Neutrophil (primary cell): Measurements from ENCODE around the gene WDR55.

Experiments used
- H3K27ac ChIP-seq: fragments of 200-600 bp; sonication (generic); 2 replicates; pipeline ENCODE4 v1.5.1; 2016; ENCODE audit warnings: mild to moderate bottlenecking, moderate library complexity
- H3K27me3 ChIP-seq: fragments of 200-600 bp; sonication (generic); 2 replicates; pipeline ENCODE4 v1.6.0; 2016; ENCODE audit warnings: mild to moderate bottlenecking
- H3K36me3 ChIP-seq: fragments of 200-600 bp; sonication (generic); 2 replicates; pipeline ENCODE4 v1.5.1; 2017
- H3K4me1 ChIP-seq, 2 experiments: fragments of 200-600 bp in 1 of 2; sonication (generic) in 1 of 2; 1 replicate in 1 of 2; 2 replicates in 1 of 2; pipeline versions ENCODE4 v1.5.1 to v1.6.1; 2013 to 2016; ENCODE audit warnings: low read depth in 1 of 2, low read length in 1 of 2, mild to moderate bottlenecking in 1 of 2, moderate library complexity in 1 of 2; ENCODE audit not compliant: control insufficient read depth in 1 of 2, insufficient read depth in 1 of 2
- H3K4me3 ChIP-seq, 2 experiments: fragments of 200-600 bp in 1 of 2; sonication (generic) in 1 of 2; 1 replicate in 1 of 2; 2 replicates in 1 of 2; pipeline ENCODE4 v1.5.1; 2013 to 2016; ENCODE audit warnings: low read depth in 1 of 2, low read length in 1 of 2, mild to moderate bottlenecking in 1 of 2, moderate library complexity in 1 of 2
- H3K9me3 ChIP-seq: fragments of 200-600 bp; sonication (generic); 2 replicates; pipeline ENCODE4 v1.5.1; 2016
- CTCF ChIP-seq: fragments of 200-600 bp; sonication (generic); IDR thresholded peaks from 2 replicates; pipeline ENCODE4 v1.5.1; 2016; ENCODE audit warnings: antibody characterized with exemption

WDR55 gene

DNA sequence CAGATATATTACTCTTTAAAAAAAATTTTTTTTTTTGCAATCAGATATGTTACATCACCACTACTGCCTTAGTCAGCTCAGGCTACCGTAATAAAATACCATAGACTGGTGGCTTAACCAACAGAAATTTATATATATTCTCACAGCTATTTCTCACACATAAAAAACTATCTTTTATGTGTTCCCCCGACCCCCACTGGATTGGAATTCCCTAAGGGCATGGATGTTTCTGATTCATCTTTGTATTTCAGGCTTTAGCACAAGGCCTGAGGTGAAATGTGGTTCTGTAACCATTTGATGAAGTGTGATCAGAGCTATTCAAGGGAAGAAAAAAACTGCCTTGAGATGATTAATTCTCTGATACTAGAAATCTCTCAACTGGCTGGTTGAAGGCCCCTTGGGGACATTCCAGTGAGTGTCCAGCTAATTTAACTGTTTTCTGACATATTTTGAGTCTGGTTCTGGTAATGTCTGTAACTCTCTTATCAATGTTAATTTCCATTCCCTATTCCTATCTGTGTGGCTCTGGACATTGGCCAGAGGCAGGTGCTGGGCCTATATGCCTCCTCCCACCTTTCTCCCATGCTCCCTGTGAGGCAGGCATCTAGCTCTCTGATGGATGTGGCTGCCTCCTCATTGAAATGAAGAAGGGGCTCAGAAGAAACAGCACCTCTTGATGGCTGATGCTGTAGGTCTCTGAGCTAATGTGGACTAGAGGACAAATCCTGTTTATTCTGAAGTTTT is 34.2 kb upstream of the WDR55 start:
- Histone ChIP-seq H3K4me1 (peaks cover 67 to 71% of the 10 kb centered on the region in 2 experiments), H3K9me3 (no peaks in the 10 kb centered on the region), H3K27me3 (no peaks in the 10 kb centered on the region), H3K36me3 (no peaks in the 10 kb centered on the region), H3K27ac (peak overlapping the region; percentile 99), H3K4me3 (peak overlapping the region; percentile 96 to 99)
- no peak for TF ChIP-seq CTCF

DNA sequence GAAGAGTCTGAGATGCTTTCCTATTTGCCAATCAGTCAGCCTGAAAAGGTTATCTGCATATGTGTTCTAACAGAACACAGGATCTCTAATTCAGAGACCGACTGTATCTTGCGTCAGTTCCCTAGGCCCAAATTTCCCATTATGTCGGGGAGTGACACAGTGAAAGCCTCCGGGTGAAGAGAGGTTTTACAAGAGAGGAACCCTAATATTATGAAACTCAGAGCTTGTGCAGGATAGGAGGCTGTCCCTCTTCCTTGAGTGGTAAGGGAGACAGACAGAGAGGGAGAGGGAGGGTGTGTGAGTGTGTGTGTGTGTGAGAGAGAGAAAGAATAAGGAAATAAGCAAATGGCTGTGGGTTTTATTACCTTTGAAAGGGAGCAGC is 33.7 kb upstream of the WDR55 start:
- Histone ChIP-seq H3K9me3 (no peaks in the 10 kb centered on the region), H3K4me1 (peaks cover 70 to 77% of the 10 kb centered on the region in 2 experiments), H3K4me3 (peak overlapping the region; percentile 96 to 99), H3K36me3 (no peaks in the 10 kb centered on the region), H3K27ac (peak overlapping the region; percentile 99), H3K27me3 (no peaks in the 10 kb centered on the region)
- TF ChIP-seq CTCF, result no peak

DNA sequence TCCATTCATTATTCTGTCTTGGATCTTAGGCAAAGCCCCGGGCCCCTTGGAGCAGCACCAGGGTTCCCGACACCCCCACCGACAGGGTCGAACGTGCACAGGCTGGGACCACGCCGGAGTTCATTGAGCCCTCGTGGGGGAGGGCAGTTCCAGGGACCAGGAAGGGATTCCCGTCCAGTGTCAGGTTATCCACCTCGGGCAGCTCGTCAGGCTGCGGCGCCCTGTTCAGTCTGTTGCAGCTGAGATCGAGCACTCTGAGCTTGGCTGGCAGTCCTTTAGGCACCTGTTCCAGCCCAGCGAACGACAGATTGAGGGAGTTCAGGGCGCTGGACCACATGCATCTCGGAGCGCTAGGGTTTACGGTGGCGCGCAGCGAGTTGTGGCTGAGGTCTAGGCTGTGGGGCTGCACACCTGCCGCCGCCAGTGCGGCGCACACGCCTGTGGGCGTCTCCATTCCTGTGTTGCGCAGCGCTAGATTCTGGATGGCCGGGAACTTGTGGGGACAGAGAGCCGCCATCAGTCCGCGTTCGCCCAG is 32.8 kb upstream of the WDR55 start:
- no peaks in the 10 kb centered on the region for H3K36me3 ChIP-seq
- H3K27me3 ChIP-seq, result no peaks in the 10 kb centered on the region
- peak overlapping the region; percentile 96 to 99 for H3K4me3 ChIP-seq
- H3K27ac ChIP-seq, result peak overlapping the region; percentile 99
- peaks cover 71 to 80% of the 10 kb centered on the region in 2 experiments for H3K4me1 ChIP-seq
- no peaks in the 10 kb centered on the region for H3K9me3 ChIP-seq
- no peak for TF ChIP-seq CTCF

- Histone ChIP-seq H3K9me3 (no peaks in the 10 kb centered on the region), H3K36me3 (no peaks in the 10 kb centered on the region), H3K4me3 (peak overlapping the region; percentile 96 to 99), H3K4me1 (peaks cover 77 to 86% of the 10 kb centered on the region in 2 experiments), H3K27ac (peak overlapping the region; percentile 99), H3K27me3 (no peaks in the 10 kb centered on the region)
- TF ChIP-seq CTCF, result peak; percentile 36
Measured at GRCh38 chr5:140632366-140633020, 32.2 kb upstream of the WDR55 start.

- Histone ChIP-seq H3K4me3 (peak within 1 kb of the TSS; percentile 96 to 99), H3K36me3 (no peaks in the 10 kb centered on the region), H3K27me3 (no peaks in the 10 kb centered on the region), H3K27ac (peak within 1 kb of the TSS; percentile 99), H3K9me3 (no peaks in the 10 kb centered on the region), H3K4me1 (peaks cover 83 to 89% of the 10 kb centered on the region in 2 experiments)
- TF ChIP-seq CTCF, result no peak
Measured at GRCh38 chr5:140633021-140633471, 31.7 kb upstream of the WDR55 start, which contains the start of gene CD14. CD14 (minus strand) TSS chr5:140633175; CDS start chr5:140633071, 104 bp downstream.
